Astrocyte of the spinal cord (primary cell): ENCODE data around the gene UNKL.
A peak's percentile ranks its signal among the peaks of the same experiment; 100 is the strongest.

ENCODE experiments used
- DNase-seq: peaks from one replicate; pipeline ENCODE4 v3.0.0; 2011; ENCODE audit warnings: low read depth, low spot score
- H3K4me3 ChIP-seq: 2 replicates; pipeline ENCODE4 v1.5.1; 2011; ENCODE audit warnings: low read depth, mild to moderate bottlenecking, low read length, moderate library complexity
- in situ Hi-C: cut with HindIII; loops from 2 replicates; pipeline ENCODE4 v1.10.0; 2017; ENCODE audit warnings: low sequenced_read_pairs
- TF ChIP-seq, protein P1 (sequence below): IDR thresholded peaks from 2 replicates; pipeline ENCODE4 v1.5.1; 2012; ENCODE audit warnings: low read depth, mild to moderate bottlenecking, low read length, inconsistent platforms

The UNKL gene

GRCh38 chr16:1378804-1379303 lies 35.6 kb downstream of the UNKL start:
- in situ Hi-C loops = no loop called here
- peak overlapping the region; percentile 45 for H3K4me3 ChIP-seq
- DNase-seq = peak; percentile 52
- TF ChIP-seq, protein P1, sequence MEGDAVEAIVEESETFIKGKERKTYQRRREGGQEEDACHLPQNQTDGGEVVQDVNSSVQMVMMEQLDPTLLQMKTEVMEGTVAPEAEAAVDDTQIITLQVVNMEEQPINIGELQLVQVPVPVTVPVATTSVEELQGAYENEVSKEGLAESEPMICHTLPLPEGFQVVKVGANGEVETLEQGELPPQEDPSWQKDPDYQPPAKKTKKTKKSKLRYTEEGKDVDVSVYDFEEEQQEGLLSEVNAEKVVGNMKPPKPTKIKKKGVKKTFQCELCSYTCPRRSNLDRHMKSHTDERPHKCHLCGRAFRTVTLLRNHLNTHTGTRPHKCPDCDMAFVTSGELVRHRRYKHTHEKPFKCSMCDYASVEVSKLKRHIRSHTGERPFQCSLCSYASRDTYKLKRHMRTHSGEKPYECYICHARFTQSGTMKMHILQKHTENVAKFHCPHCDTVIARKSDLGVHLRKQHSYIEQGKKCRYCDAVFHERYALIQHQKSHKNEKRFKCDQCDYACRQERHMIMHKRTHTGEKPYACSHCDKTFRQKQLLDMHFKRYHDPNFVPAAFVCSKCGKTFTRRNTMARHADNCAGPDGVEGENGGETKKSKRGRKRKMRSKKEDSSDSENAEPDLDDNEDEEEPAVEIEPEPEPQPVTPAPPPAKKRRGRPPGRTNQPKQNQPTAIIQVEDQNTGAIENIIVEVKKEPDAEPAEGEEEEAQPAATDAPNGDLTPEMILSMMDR = no peak

DNA sequence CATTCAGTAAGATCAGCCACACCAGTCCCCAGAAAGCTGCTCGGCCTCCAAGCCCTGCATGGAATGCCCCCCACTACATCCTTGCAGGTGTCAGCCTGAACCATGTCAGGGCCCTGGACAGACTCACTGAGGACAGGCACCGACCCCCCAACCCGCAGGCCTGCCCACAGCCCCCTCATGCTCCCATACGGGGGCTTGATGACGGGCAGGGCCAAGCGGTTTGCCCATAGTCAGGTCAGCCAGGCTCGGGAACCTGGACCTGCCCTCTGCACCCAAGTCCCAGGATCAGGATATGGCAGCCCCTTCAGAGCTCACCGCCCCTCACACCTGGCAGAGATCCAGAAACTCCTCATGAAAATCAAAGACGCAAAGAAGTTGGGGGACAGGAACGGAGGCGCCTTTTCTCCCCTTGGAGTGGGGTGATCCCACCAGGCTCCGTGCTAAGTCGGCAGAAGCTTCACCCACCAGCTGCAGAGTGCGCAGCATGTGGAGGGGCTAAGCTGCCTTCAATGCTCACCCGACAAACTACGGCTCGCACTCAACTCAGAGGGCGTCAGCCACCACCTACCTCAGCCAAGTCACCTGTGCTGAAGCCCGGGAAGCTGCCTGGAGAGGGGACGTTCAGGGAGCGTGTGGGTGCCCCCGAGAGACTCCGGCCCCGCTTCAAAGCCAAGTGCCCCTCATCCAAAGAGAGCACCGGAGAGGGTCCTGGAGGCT lies 36.3 kb downstream of the UNKL start:
- peak overlapping the region; percentile 45 for H3K4me3 ChIP-seq
- TF ChIP-seq, protein P1 = no peak
- no peak for DNase-seq
- in situ Hi-C loops = no loop called here

DNA sequence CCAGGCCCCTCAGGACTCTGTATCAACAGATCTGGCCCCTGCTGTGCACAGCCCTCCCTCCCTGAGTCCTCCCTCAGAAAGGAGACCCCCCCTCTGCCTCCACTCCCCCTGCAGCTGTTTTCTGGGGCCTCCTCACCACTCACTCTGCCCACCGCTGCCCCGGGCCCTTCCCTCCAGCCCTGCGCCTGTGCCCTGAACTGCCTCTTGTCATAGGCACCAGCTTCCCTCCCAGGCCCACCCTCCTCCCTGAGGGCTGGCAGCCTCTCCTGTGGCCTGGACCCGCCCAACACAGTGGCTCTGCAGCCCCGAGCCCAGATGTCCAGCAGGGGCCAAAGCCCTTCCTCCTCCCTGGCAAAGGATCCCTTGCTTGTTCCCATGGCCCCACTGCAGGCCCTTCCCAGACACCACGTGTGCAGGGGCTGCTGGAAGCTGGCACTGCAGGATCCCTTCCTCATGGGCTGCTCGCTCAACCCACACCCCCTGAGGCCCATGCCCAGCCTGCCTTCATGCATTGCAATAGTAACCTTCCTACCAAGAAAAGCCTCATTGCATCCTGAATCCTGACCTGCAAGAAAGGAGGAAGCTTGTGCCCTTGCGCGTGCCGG lies 37.0 kb downstream of the UNKL start:
- in situ Hi-C loops = no loop called here
- no peak overlapping the region for H3K4me3 ChIP-seq
- DNase-seq = no peak
- TF ChIP-seq, protein P1 = no peak

- TF ChIP-seq, protein P1 = no peak
- H3K4me3 ChIP-seq = no peak overlapping the region
- in situ Hi-C loops = no loop called here
- DNase-seq = no peak
Observed at GRCh38 chr16:1375741-1376410, 38.6 kb downstream of the UNKL start.

- no peak for DNase-seq
- TF ChIP-seq, protein P1 = no peak
- H3K4me3 ChIP-seq = no peak overlapping the region
- in situ Hi-C loops = no loop called here
Observed at GRCh38 chr16:1375298-1375640, 39.2 kb downstream of the UNKL start.

- in situ Hi-C loops = no loop called here
- no peak overlapping the region for H3K4me3 ChIP-seq
- TF ChIP-seq, protein P1 = no peak
- DNase-seq = no peak
Observed at GRCh38 chr16:1374418-1375297, 39.8 kb downstream of the UNKL start.
